Stimulated activated CD4-positive, alpha-beta T cell treated with anti-CD3 and anti-CD28 coated beads, Interleukin-1b, Interleukin-23, amount 100 ng/mL, for 24 hours (primary cell): ENCODE data around the gene SMIM12.

ENCODE experiments used
- DNase-seq, 4 experiments: peaks; one replicate each; pipeline ENCODE4 v3.0.0-alpha.2; 2020; ENCODE audit warnings: low read depth in 4 of 4, low spot score in 1 of 4

SMIM12 gene

DNA sequence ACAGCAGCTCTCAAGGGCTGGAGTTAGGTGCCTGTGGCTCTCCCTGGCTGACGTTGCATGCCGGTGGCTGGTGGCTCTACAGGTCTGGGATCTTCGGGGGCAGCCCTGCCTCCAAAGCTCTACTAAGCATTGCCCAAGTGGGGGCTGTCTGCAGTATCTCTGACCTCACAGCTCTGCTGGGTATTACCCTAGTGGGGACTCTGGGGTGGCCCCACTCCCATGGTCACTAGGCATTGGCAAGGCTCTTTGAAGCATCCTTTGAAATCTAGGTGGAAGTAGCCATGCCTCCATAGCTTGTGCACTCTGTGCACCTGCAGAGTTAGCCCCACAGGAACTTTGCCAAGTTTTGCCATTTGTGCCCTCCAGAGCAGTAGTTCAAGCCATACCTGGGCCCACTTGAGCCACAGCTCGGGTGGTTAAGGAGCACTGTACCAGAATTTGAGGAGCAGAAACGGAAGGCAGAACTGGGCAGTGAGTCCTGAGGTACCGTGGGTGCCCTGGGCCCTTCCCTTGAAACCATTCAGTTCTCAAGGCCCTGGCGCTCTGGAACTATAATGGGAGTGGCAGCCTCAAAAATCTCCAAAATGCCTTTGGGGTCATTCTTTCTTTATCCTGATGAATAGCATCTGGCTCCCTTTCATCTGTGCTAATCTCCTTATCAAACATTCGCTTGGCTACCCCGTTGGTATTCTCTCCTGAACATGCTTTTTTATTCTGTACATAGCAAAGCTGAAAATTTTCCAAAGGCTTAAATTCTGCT, 51.3 kb downstream of the SMIM12 start:
- DNase-seq, result no peak

- DNase-seq, result no peak
Observed at GRCh38 chr1:34806396-34806795, 53.2 kb downstream of the SMIM12 start.

DNA sequence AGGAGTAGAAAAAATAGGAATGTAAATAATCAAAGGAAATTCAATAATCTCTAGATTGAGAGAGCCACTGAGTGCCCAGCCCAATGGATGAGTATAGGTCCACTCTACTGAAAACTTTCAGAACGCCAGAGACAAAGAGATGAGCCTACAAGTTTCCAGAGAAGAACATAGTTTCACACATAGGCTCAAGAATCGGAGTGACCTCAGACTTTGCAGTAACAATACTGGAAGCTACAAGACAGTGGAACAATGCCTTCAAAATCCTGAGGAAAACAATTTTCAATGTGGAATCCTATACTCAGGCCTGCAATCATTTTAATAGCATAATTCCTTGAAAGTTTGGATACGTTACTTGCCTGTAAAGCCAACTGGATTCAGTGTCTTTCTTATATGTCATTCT, 55.8 kb downstream of the SMIM12 start:
- DNase-seq, result no peak
